ENCODE data around the gene ADCY2. TPM values are rescaled to one million over a fixed set of nuclear protein-coding genes. Genes with fewer than 3 reads are reported as not detected.
"Not testable (repeated sequence)": the region's sequence is repeated elsewhere in the genome, so short reads cannot be mapped to it uniquely, and the experiment has no call there.

Gene ADCY2
- total RNA-seq, 1 experiment from 2014 or later = 0.21 TPM

GRCh38 chr5:7410936-7411511, 15.1 kb downstream of the ADCY2 start:
- DNase-seq (ENCODE audit: low read depth in 1 of 2, low spot score in 2 of 2) = no peak
- no peak overlapping the region for H3K4me3 ChIP-seq
- H3K27me3 ChIP-seq (replicated peaks) = no peaks in the 10 kb centered on the region
- H3K4me1 ChIP-seq (replicated peaks) = no peaks in the 10 kb centered on the region
- no peak overlapping the region for H3K27ac ChIP-seq
- no peaks in the 10 kb centered on the region for H3K36me3 ChIP-seq
- no peaks in the 10 kb centered on the region for H3K9me3 ChIP-seq (replicated peaks)

- H3K27me3 ChIP-seq (replicated peaks) = no peaks in the 10 kb centered on the region
- H3K9me3 ChIP-seq (replicated peaks) = no peaks in the 10 kb centered on the region
- no peaks in the 10 kb centered on the region for H3K36me3 ChIP-seq
- H3K4me3 ChIP-seq = no peak overlapping the region
- DNase-seq (ENCODE audit: low read depth in 1 of 2, low spot score in 2 of 2) = no peak
- H3K4me1 ChIP-seq (replicated peaks) = no peaks in the 10 kb centered on the region
- no peak overlapping the region for H3K27ac ChIP-seq
These were observed 16.5 kb downstream of the ADCY2 start for GRCh38 chr5:7412409-7412808.

- no peak for DNase-seq (ENCODE audit: low read depth in 1 of 2, low spot score in 2 of 2)
- Histone ChIP-seq H3K27me3 (replicated peaks) (no peaks in the 10 kb centered on the region), H3K4me1 (replicated peaks) (no peaks in the 10 kb centered on the region), H3K9me3 (replicated peaks) (no peaks in the 10 kb centered on the region), H3K27ac (no peak overlapping the region), H3K4me3 (no peak overlapping the region), H3K36me3 (no peaks in the 10 kb centered on the region)
These were observed 19.2 kb downstream of the ADCY2 start for GRCh38 chr5:7415123-7415522.

DNA sequence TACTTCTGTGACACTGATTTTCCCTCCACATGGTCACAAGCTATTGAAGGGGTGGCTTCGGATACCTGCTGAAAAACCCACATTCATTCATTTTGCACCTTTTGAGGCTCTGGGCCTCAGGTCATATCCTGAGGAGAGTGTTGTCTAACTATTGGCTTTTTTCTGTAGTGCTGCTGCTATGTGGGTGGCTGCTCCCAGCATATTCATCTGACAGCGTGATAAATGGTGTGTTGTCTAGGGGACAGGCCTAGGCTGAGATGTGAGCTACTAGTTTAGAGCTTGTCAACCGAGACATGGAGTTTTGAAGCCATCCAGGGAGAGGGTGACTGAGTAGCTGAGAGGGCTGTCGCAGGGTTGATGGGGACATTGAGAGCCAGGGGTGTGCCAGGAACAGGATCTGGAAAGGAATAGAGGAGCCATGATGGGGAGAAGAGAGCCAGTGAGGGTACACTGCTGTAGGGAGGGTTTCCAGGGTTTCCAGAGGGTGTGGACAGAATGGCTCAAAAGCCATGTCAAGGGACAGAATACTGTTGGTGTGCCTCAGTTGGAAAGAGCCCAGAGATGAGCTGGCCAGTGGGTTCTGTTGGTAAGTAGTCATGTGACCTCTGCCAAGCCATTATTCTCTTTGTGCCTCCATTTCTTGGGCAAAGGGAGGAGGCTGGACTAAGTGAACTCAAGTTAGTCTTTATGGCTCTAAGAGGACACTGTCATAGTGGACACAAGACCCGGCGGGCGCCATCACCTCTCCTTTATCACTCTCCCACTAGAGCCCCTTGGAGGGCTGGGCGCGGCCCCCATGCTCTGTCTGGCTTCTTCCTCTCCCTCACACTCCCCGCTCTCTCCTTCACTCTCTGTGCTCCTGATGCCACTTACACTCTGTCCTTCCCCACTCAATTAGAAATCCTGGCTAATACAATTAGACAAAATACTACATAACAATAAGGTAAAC, 19.9 kb downstream of the ADCY2 start:
- Histone ChIP-seq H3K36me3 (no peaks in the 10 kb centered on the region), H3K9me3 (replicated peaks) (no peaks in the 10 kb centered on the region), H3K4me1 (replicated peaks) (no peaks in the 10 kb centered on the region), H3K27ac (no peak overlapping the region), H3K27me3 (replicated peaks) (no peaks in the 10 kb centered on the region), H3K4me3 (no peak overlapping the region)
- DNase-seq (ENCODE audit: low read depth in 1 of 2, low spot score in 2 of 2) = no peak

GRCh38 chr5:7418276-7418675, 22.3 kb downstream of the ADCY2 start:
- no peaks in the 10 kb centered on the region for H3K9me3 ChIP-seq (replicated peaks)
- H3K27ac ChIP-seq = no peak overlapping the region
- H3K36me3 ChIP-seq = no peaks in the 10 kb centered on the region
- no peaks in the 10 kb centered on the region for H3K4me1 ChIP-seq (replicated peaks)
- DNase-seq (ENCODE audit: low read depth in 1 of 2, low spot score in 2 of 2) = no peak
- H3K4me3 ChIP-seq = no peak overlapping the region
- no peaks in the 10 kb centered on the region for H3K27me3 ChIP-seq (replicated peaks)

DNA sequence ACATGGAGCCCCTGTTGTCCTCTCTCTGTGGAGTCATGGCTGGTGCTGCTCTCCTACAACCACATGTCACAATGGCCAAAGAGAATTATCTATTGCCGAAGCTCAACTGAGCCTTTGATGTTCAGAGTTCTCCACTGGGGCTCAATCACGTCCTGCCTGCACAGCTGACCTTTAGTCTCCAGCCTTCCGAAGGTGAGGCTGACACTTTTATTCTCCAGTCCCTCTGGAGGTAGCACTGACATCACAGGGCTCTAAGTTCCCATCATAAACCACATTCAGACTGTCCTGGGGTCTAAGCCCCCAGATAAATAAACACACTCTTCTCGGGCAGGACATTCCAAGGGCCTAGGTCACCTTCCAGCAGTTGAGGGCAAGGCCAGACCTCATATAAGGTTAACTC, 23.4 kb downstream of the ADCY2 start:
- no peaks in the 10 kb centered on the region for H3K36me3 ChIP-seq
- H3K4me3 ChIP-seq = no peak overlapping the region
- H3K9me3 ChIP-seq (replicated peaks) = no peaks in the 10 kb centered on the region
- no peak overlapping the region for H3K27ac ChIP-seq
- H3K4me1 ChIP-seq (replicated peaks) = no peaks in the 10 kb centered on the region
- DNase-seq (ENCODE audit: low read depth in 1 of 2, low spot score in 2 of 2) = no peak
- H3K27me3 ChIP-seq (replicated peaks) = no peaks in the 10 kb centered on the region

DNA sequence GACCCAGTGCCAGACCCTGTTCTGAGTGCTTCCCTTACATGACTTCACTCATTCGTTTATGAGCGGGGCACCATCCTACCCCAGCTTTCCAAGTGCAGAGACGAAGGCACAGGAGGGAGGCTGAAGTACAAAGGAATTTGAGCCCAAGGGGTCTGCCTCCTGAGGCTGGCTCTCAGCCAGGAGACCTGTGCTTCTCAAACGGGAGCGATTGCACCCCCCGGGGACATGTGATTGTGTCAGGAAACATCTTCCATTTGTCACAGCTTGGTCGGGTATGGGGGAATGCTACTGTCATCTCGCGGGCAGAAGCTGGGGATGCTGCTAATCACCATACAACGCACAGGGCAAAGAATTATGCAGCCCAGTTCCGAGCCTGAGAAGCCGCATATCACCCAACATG, 23.9 kb downstream of the ADCY2 start:
- H3K36me3 ChIP-seq = no peaks in the 10 kb centered on the region
- H3K27ac ChIP-seq = no peak overlapping the region
- no peaks in the 10 kb centered on the region for H3K27me3 ChIP-seq (replicated peaks)
- H3K4me3 ChIP-seq = no peak overlapping the region
- DNase-seq (ENCODE audit: low read depth in 1 of 2, low spot score in 2 of 2) = no peak
- H3K9me3 ChIP-seq (replicated peaks) = no peaks in the 10 kb centered on the region
- H3K4me1 ChIP-seq (replicated peaks) = no peaks in the 10 kb centered on the region

- Histone ChIP-seq H3K36me3 (no peaks in the 10 kb centered on the region), H3K9me3 (replicated peaks) (no peaks in the 10 kb centered on the region), H3K4me3 (no peak overlapping the region), H3K4me1 (replicated peaks) (no peaks in the 10 kb centered on the region), H3K27me3 (replicated peaks) (no peaks in the 10 kb centered on the region), H3K27ac (no peak overlapping the region)
- no peak for DNase-seq (ENCODE audit: low read depth in 1 of 2, low spot score in 2 of 2)
These were observed 24.8 kb downstream of the ADCY2 start for GRCh38 chr5:7420510-7421280.

DNA sequence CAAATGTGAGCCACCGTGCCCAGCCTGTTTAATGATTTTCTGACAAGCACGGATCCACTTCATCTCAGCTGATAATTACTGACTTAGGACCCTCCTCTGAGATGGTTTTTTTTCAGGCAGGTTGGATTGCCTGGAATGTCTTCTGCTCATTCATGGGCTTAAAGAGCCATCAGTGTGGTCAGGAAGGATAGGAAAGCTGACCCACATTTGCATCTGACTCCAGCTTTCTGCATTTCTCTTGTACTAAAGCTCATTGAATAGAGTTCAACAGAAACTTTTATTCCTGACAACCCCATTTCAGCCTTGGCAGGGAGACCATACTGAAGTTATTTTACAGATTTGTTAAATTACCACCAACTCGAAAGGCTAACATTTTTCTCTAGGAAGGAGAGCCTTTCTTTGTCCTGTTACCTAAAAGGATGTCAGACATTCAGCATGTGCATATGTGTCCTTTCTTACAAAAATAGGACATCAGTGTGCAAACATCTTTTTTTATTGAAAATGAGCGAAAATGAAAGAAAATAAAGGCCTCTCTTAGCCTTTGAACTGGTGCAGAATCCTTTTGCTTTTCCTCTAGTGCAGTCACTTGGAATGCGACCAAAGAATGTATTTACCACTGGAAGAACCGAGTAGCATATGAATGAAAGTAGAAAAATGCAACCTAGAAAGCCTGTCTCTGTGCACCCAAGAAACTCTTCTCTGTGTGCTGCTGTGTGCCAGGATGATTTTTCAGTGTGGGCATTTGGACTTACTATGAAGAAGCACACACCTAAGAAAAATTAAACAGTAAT, 26.6 kb downstream of the ADCY2 start:
- no peaks in the 10 kb centered on the region for H3K27me3 ChIP-seq (replicated peaks)
- no peaks in the 10 kb centered on the region for H3K4me1 ChIP-seq (replicated peaks)
- no peak for DNase-seq (ENCODE audit: low read depth in 1 of 2, low spot score in 2 of 2)

GRCh38 chr5:7423231-7423630, 27.3 kb downstream of the ADCY2 start:
- not testable (repeated sequence) for H3K4me3 ChIP-seq; H3K9me3 ChIP-seq (replicated peaks); H3K4me1 ChIP-seq (replicated peaks); H3K36me3 ChIP-seq; DNase-seq (ENCODE audit: low read depth in 1 of 2, low spot score in 2 of 2); H3K27me3 ChIP-seq (replicated peaks); H3K27ac ChIP-seq

More for the DNA sequence above, 26.6 kb downstream of the ADCY2 start:
- no peaks in the 10 kb centered on the region for H3K9me3 ChIP-seq (replicated peaks)
- no peaks in the 10 kb centered on the region for H3K36me3 ChIP-seq
- no peak overlapping the region for H3K27ac ChIP-seq
- no peak overlapping the region for H3K4me3 ChIP-seq

DNA sequence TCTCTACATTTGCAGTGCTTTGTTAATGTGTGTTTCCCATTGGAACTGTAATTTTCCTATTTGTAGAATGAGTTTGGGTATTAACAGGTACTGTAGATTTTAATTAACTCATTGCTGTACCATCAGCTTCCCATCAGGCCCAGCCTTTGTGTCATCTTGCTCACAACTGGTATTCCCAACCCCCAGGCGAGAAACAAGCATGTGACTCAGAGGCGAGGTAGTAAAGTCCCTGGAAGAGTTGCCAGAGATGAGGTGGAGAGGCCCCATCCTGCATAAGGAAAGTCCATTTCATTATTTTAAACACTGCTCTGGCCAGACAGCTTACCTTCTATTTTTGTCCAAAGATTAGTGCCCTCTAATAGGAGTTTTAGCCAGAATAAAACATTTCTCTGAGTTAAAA, 29.9 kb downstream of the ADCY2 start:
- H3K27me3 ChIP-seq (replicated peaks) = no peaks in the 10 kb centered on the region
- DNase-seq (ENCODE audit: low read depth in 1 of 2, low spot score in 2 of 2) = no peak
- H3K27ac ChIP-seq = no peak overlapping the region
- no peaks in the 10 kb centered on the region for H3K9me3 ChIP-seq (replicated peaks)
- H3K4me3 ChIP-seq = no peak overlapping the region
- no peaks in the 10 kb centered on the region for H3K36me3 ChIP-seq
- no peaks in the 10 kb centered on the region for H3K4me1 ChIP-seq (replicated peaks)

DNA sequence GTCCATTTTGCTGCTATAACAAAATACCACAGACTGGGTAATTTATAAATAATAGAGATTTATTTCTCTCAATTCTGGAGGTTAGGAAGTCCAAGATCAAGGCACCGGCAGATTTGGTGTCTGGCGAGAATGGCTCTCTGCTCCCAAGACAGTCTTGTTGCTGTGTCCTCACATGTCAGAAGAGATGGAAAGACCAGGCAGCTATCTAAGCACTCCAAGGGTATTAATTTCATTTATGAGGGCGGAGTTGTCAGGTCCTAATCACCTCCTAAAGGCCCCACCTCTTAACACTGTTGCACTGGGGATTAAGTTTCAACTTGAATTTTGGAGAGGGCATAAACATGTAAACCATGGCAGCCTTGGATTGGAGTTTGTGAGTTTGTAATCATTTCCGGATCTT, 30.3 kb downstream of the ADCY2 start:
- no peak overlapping the region for H3K4me3 ChIP-seq
- H3K27ac ChIP-seq = no peak overlapping the region
- no peaks in the 10 kb centered on the region for H3K36me3 ChIP-seq
- H3K4me1 ChIP-seq (replicated peaks) = no peaks in the 10 kb centered on the region
- DNase-seq (ENCODE audit: low read depth in 1 of 2, low spot score in 2 of 2) = no peak
- H3K27me3 ChIP-seq (replicated peaks) = no peaks in the 10 kb centered on the region
- H3K9me3 ChIP-seq (replicated peaks) = no peaks in the 10 kb centered on the region

GRCh38 chr5:7434914-7435313, 39.0 kb downstream of the ADCY2 start:
- DNase-seq (ENCODE audit: low read depth in 1 of 2, low spot score in 2 of 2) = no peak
- Histone ChIP-seq H3K9me3 (replicated peaks) (0 out of 2 replicates have a peak, but pooled peaks cover 3% of the 10 kb centered on the region), H3K27me3 (replicated peaks) (no peaks in the 10 kb centered on the region), H3K36me3 (no peaks in the 10 kb centered on the region), H3K27ac (no peak overlapping the region), H3K4me1 (replicated peaks) (no peaks in the 10 kb centered on the region), H3K4me3 (no peak overlapping the region)

All from SJSA1 (cell line).